GM23338 (cell line): ENCODE measurements around the gene ALOX15. TPM values are rescaled to one million over a fixed set of nuclear protein-coding genes. Genes with fewer than 3 reads are reported as not detected.
"Not testable (repeated sequence)": the region's sequence is repeated elsewhere in the genome, so short reads cannot be mapped to it uniquely, and the experiment has no call there.

ENCODE experiments used
- ATAC-seq: fragments of 200-7000 bp; cut with Tn5 transposase; 3 replicates; pipeline ENCODE4 v1.9.1; 2020
- DNase-seq: peaks from one replicate; pipeline ENCODE4 v3.0.0-alpha.2; 2015; ENCODE audit warnings: low spot score
- H2AFZ ChIP-seq: fragments of 200-600 bp; sonication (generic); 2 replicates; pipeline ENCODE4 v1.8.0; 2016; ENCODE audit warnings: antibody characterized with exemption, mild to moderate bottlenecking, moderate library complexity
- H3F3A ChIP-seq: fragments of 200-600 bp; sonication (generic); replicated peaks from 2 replicates; pipeline ENCODE4 v1.8.0; 2017; ENCODE audit warnings: antibody characterized with exemption, mixed run types, low read depth
- H3K27ac ChIP-seq: fragments of 200-600 bp; sonication (generic); 2 replicates; pipeline ENCODE4 v1.6.1; 2016; ENCODE audit warnings: low read depth
- H3K27me3 ChIP-seq: fragments of 200-600 bp; sonication (generic); 2 replicates; pipeline ENCODE4 v1.8.0; 2016; ENCODE audit warnings: mild to moderate bottlenecking, mixed run types, moderate library complexity; ENCODE audit not compliant: insufficient read depth
- H3K36me3 ChIP-seq: fragments of 200-600 bp; sonication (generic); 2 replicates; pipeline ENCODE4 v1.8.0; 2016; ENCODE audit warnings: mild to moderate bottlenecking; ENCODE audit not compliant: insufficient read depth
- H3K4me1 ChIP-seq: fragments of 200-600 bp; sonication (generic); 2 replicates; pipeline ENCODE4 v1.8.0; 2016; ENCODE audit warnings: mild to moderate bottlenecking, moderate library complexity; ENCODE audit not compliant: insufficient read depth
- H3K4me2 ChIP-seq: fragments of 200-600 bp; sonication (generic); 2 replicates; pipeline ENCODE4 v1.7.1; 2017; ENCODE audit warnings: mixed run types
- H3K4me3 ChIP-seq: fragments of 200-600 bp; sonication (generic); 2 replicates; pipeline ENCODE4 v1.6.1; 2016; ENCODE audit warnings: mixed run types
- H3K79me2 ChIP-seq: fragments of 200-600 bp; sonication (generic); replicated peaks from 2 replicates; pipeline ENCODE4 v1.8.0; 2017; ENCODE audit warnings: mild to moderate bottlenecking; ENCODE audit not compliant: insufficient read depth
- H3K9me2 ChIP-seq: fragments of 200-600 bp; sonication (generic); 2 replicates; pipeline ENCODE4 v1.8.0; 2017; ENCODE audit not compliant: insufficient read depth
- H4K20me1 ChIP-seq: fragments of 200-600 bp; sonication (generic); replicated peaks from 2 replicates; pipeline ENCODE4 v1.8.0; 2017; ENCODE audit warnings: mild to moderate bottlenecking; ENCODE audit not compliant: insufficient read depth
- H3K27ac Mint-ChIP-seq: 2 replicates; pipeline ENCODE4 v1.8.0; 2020; ENCODE audit warnings: inconsistent platforms, mild to moderate bottlenecking, moderate library complexity, mixed read lengths
- H3K27me3 Mint-ChIP-seq: 3 replicates; pipeline ENCODE4 v1.8.0; 2022; ENCODE audit warnings: low read depth, mild to moderate bottlenecking, moderate library complexity, mixed read lengths, inconsistent platforms; ENCODE audit not compliant: insufficient read depth, poor library complexity
- H3K36me3 Mint-ChIP-seq: 3 replicates; pipeline ENCODE4 v1.8.0; 2021; ENCODE audit warnings: low read depth, mild to moderate bottlenecking, inconsistent platforms, moderate library complexity, mixed read lengths
- H3K4me1 Mint-ChIP-seq: 3 replicates; pipeline ENCODE4 v1.8.0; 2020; ENCODE audit warnings: mild to moderate bottlenecking, inconsistent platforms, mixed read lengths
- H3K4me3 Mint-ChIP-seq: 3 replicates; pipeline ENCODE4 v1.8.0; 2021; ENCODE audit warnings: moderate library complexity, mild to moderate bottlenecking, inconsistent platforms, mixed read lengths
- H3K9me3 Mint-ChIP-seq: 3 replicates; pipeline ENCODE4 v1.8.0; 2020; ENCODE audit warnings: moderate library complexity, mild to moderate bottlenecking, inconsistent platforms, mixed read lengths
- CTCF ChIP-seq, 2 experiments: fragments of 200-600 bp in 1 of 2; sonication (generic) in 1 of 2; conservative IDR thresholded peaks; 2 replicates each; pipeline versions ENCODE4 v1.5.1 to v1.6.1; 2016 to 2017; ENCODE audit warnings: antibody characterized with exemption in 2 of 2, low read depth in 2 of 2, mild to moderate bottlenecking in 2 of 2, moderate library complexity in 1 of 2
- EZH2 ChIP-seq: fragments of 200-600 bp; sonication (generic); IDR thresholded peaks from one replicate; pipeline ENCODE4 v1.8.0; 2017; ENCODE audit warnings: antibody characterized with exemption, mild to moderate bottlenecking, low read depth; ENCODE audit not compliant: unreplicated experiment
- EZH2phosphoT487 ChIP-seq: fragments of 200-600 bp; sonication (generic); IDR thresholded peaks from one replicate; pipeline ENCODE4 v1.8.1; 2018; ENCODE audit warnings: antibody characterized with exemption; ENCODE audit not compliant: unreplicated experiment
- JUNB ChIP-seq: IDR thresholded peaks from one replicate; pipeline ENCODE4 v1.6.1; 2016; ENCODE audit warnings: antibody characterized with exemption; ENCODE audit not compliant: unreplicated experiment
- NANOG ChIP-seq: IDR thresholded peaks from 2 replicates; pipeline ENCODE4 v1.6.1; 2016; ENCODE audit warnings: antibody characterized with exemption, borderline replicate concordance
- POLR2AphosphoS5 ChIP-seq: IDR thresholded peaks from 2 replicates; pipeline ENCODE4 v1.6.1; 2016; ENCODE audit warnings: antibody characterized with exemption, low read depth
- REST ChIP-seq: IDR thresholded peaks from one replicate; pipeline ENCODE4 v1.6.1; 2018; ENCODE audit warnings: antibody characterized with exemption; ENCODE audit not compliant: unreplicated experiment
- STAT1 ChIP-seq: IDR thresholded peaks from one replicate; pipeline ENCODE4 v1.6.1; 2016; ENCODE audit warnings: antibody characterized with exemption; ENCODE audit not compliant: unreplicated experiment
- ZNF114 ChIP-seq: fragments of 250-450 bp; sonication (Bioruptor Pico); IDR thresholded peaks from 2 replicates; pipeline ENCODE4 v1.5.0; 2020; ENCODE audit warnings: mild to moderate bottlenecking, moderate library complexity
- ZNF331 ChIP-seq: fragments of 250-450 bp; sonication (Bioruptor Pico); IDR thresholded peaks from 2 replicates; pipeline ENCODE4 v1.5.0; 2020; ENCODE audit warnings: low read depth, mild to moderate bottlenecking, moderate library complexity
- ZNF462 ChIP-seq: fragments of 250-450 bp; sonication (Bioruptor Pico); IDR thresholded peaks from 2 replicates; pipeline ENCODE4 v1.5.0; 2020; ENCODE audit warnings: mild to moderate bottlenecking, moderate library complexity
- polyA plus RNA-seq: library from polyadenylated mRNA; unstranded; fragments of >200 nt; fragmentation: Nextera tagmentation; extraction: Ambion mirVana; gene quantifications from 2 replicates; pipeline ENCODE4 v1.2.1, GENCODE V29; 2016
- total RNA-seq: library from RNA; depleted of rRNA; stranded (reverse); fragments of >200 nt; shearing (Covaris generic); gene quantifications from 2 replicates; pipeline ENCODE4 v1.2.3, GENCODE V29; 2014

Gene ALOX15
- total and polyA plus RNA-seq, 2 experiments from 2014 or later = 1.2 to 1.4 TPM

- not testable (repeated sequence) for H4K20me1 ChIP-seq, H3K27ac ChIP-seq, H3F3A ChIP-seq, H3K36me3 Mint-ChIP-seq, ATAC-seq, H2AFZ ChIP-seq, H3K4me3 Mint-ChIP-seq, H3K27ac Mint-ChIP-seq, H3K4me3 ChIP-seq, H3K79me2 ChIP-seq, H3K4me2 ChIP-seq, H3K36me3 ChIP-seq, H3K9me2 ChIP-seq, DNase-seq, H3K27me3 ChIP-seq, H3K9me3 Mint-ChIP-seq
- peaks cover 13% of the 10 kb centered on the region for H3K4me1 ChIP-seq
- Mint-ChIP-seq H3K27me3 (peaks cover 21% of the 10 kb centered on the region), H3K4me1 (peaks cover 32% of the 10 kb centered on the region)
These were observed 36.7 kb downstream of the ALOX15 start for GRCh38 chr17:4604736-4605135.

GRCh38 chr17:4604111-4604644, 37.3 kb downstream of the ALOX15 start:
- ATAC-seq = no peak
- peaks cover 20% of the 10 kb centered on the region for H3K27me3 Mint-ChIP-seq
- H3K36me3 ChIP-seq = no peaks in the 10 kb centered on the region
- H3K9me2 ChIP-seq = no peaks in the 10 kb centered on the region
- H3K4me3 Mint-ChIP-seq = no peak overlapping the region
- H2AFZ ChIP-seq = no peak overlapping the region
- H3K4me1 ChIP-seq = peaks cover 18% of the 10 kb centered on the region
- H3F3A ChIP-seq = 0 out of 2 replicates have a peak, but pooled peaks cover 9% of the 10 kb centered on the region
- H3K9me3 Mint-ChIP-seq = no peaks in the 10 kb centered on the region
- no peaks in the 10 kb centered on the region; the same call in 2 of the 3 replicates for H3K36me3 Mint-ChIP-seq
- no peaks in the 10 kb centered on the region for H3K79me2 ChIP-seq
- no peaks in the 10 kb centered on the region for H3K27me3 ChIP-seq
- peaks cover 38% of the 10 kb centered on the region for H3K4me1 Mint-ChIP-seq
- H4K20me1 ChIP-seq = no peaks in the 10 kb centered on the region
- H3K27ac Mint-ChIP-seq = no peak overlapping the region
- no peak overlapping the region for H3K4me2 ChIP-seq
- H3K27ac ChIP-seq = no peak overlapping the region
- DNase-seq = no peak
- H3K4me3 ChIP-seq = no peak overlapping the region
- TF ChIP-seq CTCF (conservative IDR thresholded peaks at IDR 0.05; ENCODE audit: low read depth in 2 of 2) = no peak
- no peak for TF ChIP-seq STAT1
- no peak for TF ChIP-seq REST
- no peak for TF ChIP-seq ZNF114 (CRISPR knock-in tag)
- TF ChIP-seq EZH2 = no peak
- TF ChIP-seq POLR2AphosphoS5 = no peak
- no peak for TF ChIP-seq ZNF462 (CRISPR knock-in tag)
- no peak for TF ChIP-seq NANOG
- no peak for TF ChIP-seq EZH2phosphoT487
- TF ChIP-seq ZNF331 (CRISPR knock-in tag) = no peak
- TF ChIP-seq JUNB = no peak
